Stimulated activated naive B cell treated with anti-CD40 and anti-IgM and Interleukin-4, amounts not matched to agents 10 μg/mL and 1 μg/mL and 100 μg/mL, for 72 hours (primary cell): ENCODE results near the gene KCTD16.

Experiments
- ATAC-seq, 2 donors: fragments of 150-1000 bp; cut with Tn5 transposase; replicated peaks; 2 replicates each; pipeline ENCODE4 v1.10.0; 2021; ENCODE audit warnings: moderate library complexity in 1 of 2
- DNase-seq: peaks from one replicate; pipeline ENCODE4 v3.0.0; 2021
- H3K27ac Mint-ChIP-seq: one replicate; pipeline ENCODE4 v1.8.0; 2022; ENCODE audit warnings: mild to moderate bottlenecking, mixed read lengths
- H3K27me3 Mint-ChIP-seq, 2 donors: one replicate each; pipeline ENCODE4 v1.8.0; 2022; ENCODE audit warnings: mixed read lengths in 2 of 2
- H3K36me3 Mint-ChIP-seq, 2 donors: one replicate each; pipeline ENCODE4 v1.8.0; 2022; ENCODE audit warnings: mixed read lengths in 2 of 2, mild to moderate bottlenecking in 1 of 2
- H3K4me1 Mint-ChIP-seq, 2 donors: one replicate each; pipeline ENCODE4 v1.8.0; 2022; ENCODE audit warnings: mixed read lengths in 2 of 2, mild to moderate bottlenecking in 1 of 2
- H3K4me3 Mint-ChIP-seq, 2 donors: one replicate each; pipeline ENCODE4 v1.8.0; 2022; ENCODE audit warnings: mild to moderate bottlenecking in 2 of 2, mixed read lengths in 2 of 2, moderate library complexity in 1 of 2
- H3K9me3 Mint-ChIP-seq, 2 donors: one replicate each; pipeline ENCODE4 v1.8.0; 2022; ENCODE audit warnings: mixed read lengths in 2 of 2, mild to moderate bottlenecking in 1 of 2

Gene KCTD16

DNA sequence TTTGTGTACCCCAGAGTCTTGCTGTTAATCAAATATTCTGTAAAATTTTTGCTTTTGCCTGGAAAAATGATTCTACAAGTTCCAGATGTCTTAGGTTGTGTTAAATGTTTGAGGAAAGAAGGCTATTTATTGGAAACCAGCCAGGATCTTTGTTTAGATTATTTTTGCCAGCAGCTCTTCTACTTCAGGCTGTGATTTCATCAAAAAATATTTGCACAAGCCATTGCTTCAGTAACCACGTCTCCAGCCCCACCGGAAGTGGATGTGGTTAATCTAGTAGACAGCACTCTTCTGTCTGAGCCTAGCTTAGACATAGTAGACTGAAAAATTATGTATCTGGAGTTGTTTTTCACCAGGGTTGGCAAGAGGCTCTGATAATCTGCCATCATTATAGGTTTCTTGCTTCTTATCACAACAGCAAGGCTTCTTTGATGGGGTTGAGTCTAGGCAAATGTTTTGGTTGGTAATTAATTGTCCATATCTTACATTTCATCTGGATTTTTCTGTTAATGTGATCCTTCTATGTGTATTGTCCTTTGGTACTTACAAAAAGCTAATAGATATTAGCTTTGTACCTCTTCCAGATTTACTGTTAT lies 17.1 kb downstream of the KCTD16 start:
- Mint-ChIP-seq H3K9me3 (no peaks in the 10 kb centered on the region), H3K4me3 (no peak overlapping the region), H3K36me3 (no peaks in the 10 kb centered on the region), H3K27ac (peak overlapping the region; percentile 56), H3K27me3 (no peaks in the 10 kb centered on the region), H3K4me1 (peaks cover 26 to 37% of the 10 kb centered on the region in 2 donors)
- DNase-seq (peak; percentile 15), ATAC-seq (peak; percentile 71 to 76)

DNA sequence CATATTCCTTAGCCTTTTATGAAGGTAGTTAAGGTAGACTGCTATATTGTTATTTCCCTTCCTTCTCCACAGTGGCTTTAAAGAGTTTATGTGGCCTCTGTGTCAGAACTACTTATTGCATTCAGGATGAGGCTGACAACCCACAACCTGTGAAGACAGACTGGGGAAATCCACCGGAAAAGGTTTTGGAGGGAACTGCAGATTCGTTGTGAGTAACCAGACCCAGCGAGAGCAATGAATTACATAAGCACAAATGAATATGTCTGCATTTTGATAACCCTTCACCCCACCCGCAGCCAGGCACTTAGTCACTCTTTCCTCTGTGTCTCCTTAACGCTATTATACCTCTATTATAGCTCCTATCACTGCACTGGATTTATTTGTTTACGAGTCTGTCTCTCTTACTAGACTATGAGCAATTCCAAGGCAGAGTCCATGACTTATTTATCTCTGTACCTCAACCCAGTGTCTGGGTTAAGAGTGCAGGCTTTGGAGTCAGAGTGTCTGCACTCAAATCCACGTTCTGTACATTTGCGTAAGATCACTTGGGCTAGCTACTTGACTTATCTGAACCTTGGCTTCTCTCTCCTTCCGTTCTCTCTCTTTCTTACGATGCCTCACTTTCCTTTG lies 19.2 kb downstream of the KCTD16 start:
- Mint-ChIP-seq H3K27ac (peak overlapping the region; percentile 51), H3K4me1 (peaks cover 26 to 37% of the 10 kb centered on the region in 2 donors), H3K36me3 (no peaks in the 10 kb centered on the region), H3K4me3 (peak overlapping the region; percentile 46 to 48), H3K27me3 (no peaks in the 10 kb centered on the region), H3K9me3 (no peaks in the 10 kb centered on the region)
- ATAC-seq (peak; percentile 70 to 72), DNase-seq (peak; percentile 54)

DNA sequence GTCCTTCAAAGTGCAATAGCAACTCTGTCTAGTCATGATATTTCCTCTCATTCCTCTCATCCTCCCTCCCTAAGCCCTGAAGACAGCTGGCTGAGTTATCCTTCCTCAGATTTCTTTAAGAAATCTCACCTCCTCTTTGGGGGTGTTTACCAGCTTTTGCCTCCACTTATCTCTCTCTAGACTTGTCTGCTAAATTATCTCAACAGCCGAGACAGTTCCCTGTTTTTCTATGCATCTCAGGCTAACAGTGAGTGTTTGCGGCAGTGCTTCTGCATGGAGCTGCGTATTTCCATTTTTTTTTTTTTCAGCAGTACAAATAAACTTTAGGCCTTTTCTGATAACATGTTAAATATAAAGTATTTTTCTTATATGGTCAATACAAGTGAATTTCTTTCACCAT lies 20.9 kb downstream of the KCTD16 start:
- H3K36me3 Mint-ChIP-seq = no peaks in the 10 kb centered on the region
- peak overlapping the region in 1 of 2 donors; percentile 12 for H3K4me3 Mint-ChIP-seq
- H3K4me1 Mint-ChIP-seq = peaks cover 26 to 37% of the 10 kb centered on the region in 2 donors
- peaks cover 0 to 4% of the 10 kb centered on the region in 2 donors for H3K27me3 Mint-ChIP-seq
- peak overlapping the region; percentile 0 for H3K27ac Mint-ChIP-seq
- DNase-seq = no peak
- H3K9me3 Mint-ChIP-seq = no peaks in the 10 kb centered on the region
- no peak for ATAC-seq

DNA sequence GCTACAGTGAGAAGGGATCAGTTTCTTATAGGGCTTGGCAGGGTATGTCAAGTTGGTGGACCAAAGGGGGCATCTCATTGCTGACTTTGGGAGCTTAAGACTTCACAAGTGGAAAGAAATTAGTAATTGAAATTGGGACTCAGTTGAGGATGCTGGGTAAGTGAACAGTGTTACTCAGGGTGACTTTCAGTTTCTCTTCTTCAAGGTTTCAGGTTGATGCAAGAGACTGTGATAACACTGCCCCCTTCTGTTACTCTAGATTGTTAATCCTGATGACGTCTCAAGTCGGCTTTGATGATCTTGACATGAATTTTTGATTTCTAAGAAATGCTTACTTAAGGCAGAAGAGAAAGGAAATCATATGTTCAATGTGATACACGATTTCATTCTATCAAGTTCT lies 21.3 kb downstream of the KCTD16 start:
- H3K27me3 Mint-ChIP-seq = peaks cover 0 to 4% of the 10 kb centered on the region in 2 donors
- peak; percentile 4 for DNase-seq
- ATAC-seq = peak; percentile 92

DNA sequence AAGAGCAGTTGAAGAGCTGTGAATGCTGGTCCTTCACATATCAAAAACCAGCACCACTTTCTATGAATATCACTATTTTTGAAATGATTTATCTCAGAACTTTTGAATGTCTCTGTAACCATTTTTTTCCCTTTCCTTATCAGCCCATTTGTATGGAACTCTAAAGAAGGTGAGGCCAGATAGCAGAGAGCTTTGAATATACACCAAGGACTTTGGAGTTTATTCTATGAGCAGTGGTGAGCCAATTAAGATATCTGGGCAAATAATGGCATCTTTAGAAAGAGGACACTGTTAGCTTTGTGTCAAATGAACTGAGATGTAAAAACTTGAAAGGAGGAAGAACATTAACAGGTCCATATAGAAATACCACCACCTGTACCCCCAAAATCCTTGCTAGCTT lies 22.0 kb downstream of the KCTD16 start:
- Mint-ChIP-seq H3K9me3 (no peaks in the 10 kb centered on the region), H3K4me3 (no peak overlapping the region), H3K4me1 (peaks cover 21 to 26% of the 10 kb centered on the region in 2 donors), H3K27ac (no peak overlapping the region), H3K36me3 (no peaks in the 10 kb centered on the region), H3K27me3 (peaks cover 0 to 4% of the 10 kb centered on the region in 2 donors)
- DNase-seq = no peak
- no peak for ATAC-seq

More for the DNA sequence above, 21.3 kb downstream of the KCTD16 start:
- Mint-ChIP-seq H3K27ac (no peak overlapping the region), H3K9me3 (no peaks in the 10 kb centered on the region), H3K4me1 (peaks cover 25 to 33% of the 10 kb centered on the region in 2 donors), H3K4me3 (no peak overlapping the region), H3K36me3 (no peaks in the 10 kb centered on the region)

DNA sequence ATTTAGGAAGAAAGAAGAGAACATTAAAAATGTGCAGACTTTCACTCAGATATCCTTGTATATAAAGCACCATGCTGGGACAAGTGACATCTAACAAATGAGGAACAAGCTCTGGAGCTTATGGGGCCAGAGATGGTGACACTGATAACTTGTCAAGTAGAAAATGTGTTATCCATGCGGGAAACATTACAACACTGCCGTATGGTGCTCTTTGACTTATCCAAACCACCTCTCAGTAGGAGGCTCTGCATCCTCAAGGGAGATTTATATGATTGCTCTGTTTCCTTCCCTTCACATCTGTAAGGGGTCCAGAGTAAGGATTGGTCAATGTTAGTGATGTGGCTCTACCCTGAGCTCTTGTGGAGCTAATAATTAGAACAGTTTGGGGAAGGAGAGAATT lies 23.5 kb downstream of the KCTD16 start:
- no peak overlapping the region for H3K27ac Mint-ChIP-seq
- DNase-seq (no peak), ATAC-seq (no peak)
- H3K4me3 Mint-ChIP-seq = no peak overlapping the region
- H3K27me3 Mint-ChIP-seq = peaks cover 9% of the 10 kb centered on the region in 2 donors
- peaks cover 12% of the 10 kb centered on the region in 2 donors for H3K4me1 Mint-ChIP-seq
- no peaks in the 10 kb centered on the region for H3K9me3 Mint-ChIP-seq
- H3K36me3 Mint-ChIP-seq = no peaks in the 10 kb centered on the region

DNA sequence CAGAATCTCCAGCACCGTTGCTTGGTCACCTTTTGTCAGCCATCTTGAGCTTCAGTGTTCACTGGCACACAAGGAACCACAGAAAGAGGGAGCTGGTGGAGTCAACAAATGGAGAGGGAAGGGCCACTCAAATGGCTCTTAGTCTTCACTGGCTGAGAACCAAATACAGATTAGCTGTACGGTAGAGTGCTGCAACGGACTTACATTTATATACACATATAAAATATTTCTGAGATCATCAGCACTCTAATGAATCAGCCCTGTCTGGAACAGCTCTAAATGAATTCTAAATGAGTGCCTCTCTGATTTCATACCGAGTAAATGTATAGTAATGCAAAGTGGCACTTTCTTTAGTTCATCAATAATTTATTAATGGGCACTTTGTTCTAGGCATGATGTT lies 24.8 kb downstream of the KCTD16 start:
- H3K36me3 Mint-ChIP-seq = no peaks in the 10 kb centered on the region
- DNase-seq (no peak), ATAC-seq (no peak)
- H3K27ac Mint-ChIP-seq = no peak overlapping the region
- H3K4me3 Mint-ChIP-seq = no peak overlapping the region
- no peaks in the 10 kb centered on the region for H3K9me3 Mint-ChIP-seq
- H3K4me1 Mint-ChIP-seq = peaks cover 0 to 5% of the 10 kb centered on the region in 2 donors
- peaks cover 12 to 13% of the 10 kb centered on the region in 2 donors for H3K27me3 Mint-ChIP-seq

DNA sequence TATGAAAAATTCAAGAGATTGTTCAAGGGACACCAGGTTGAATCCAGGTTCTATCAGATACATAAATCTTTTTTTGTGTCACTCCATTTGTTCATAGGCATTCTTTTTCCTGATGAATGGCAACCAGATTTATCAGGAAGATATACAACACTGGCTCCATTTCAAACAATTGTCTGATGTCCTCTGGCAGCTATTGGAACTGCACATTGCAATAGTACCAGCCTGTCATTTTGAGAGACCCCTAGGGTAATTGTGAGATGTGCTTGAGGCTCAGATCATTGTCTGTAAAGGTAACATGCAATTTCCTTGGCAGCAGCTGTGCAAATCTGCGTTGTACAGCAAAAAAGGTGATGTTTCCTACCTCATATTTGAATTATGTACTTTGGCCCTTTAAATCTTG lies 25.9 kb downstream of the KCTD16 start:
- Mint-ChIP-seq H3K36me3 (no peaks in the 10 kb centered on the region), H3K27me3 (peaks cover 20 to 23% of the 10 kb centered on the region in 2 donors), H3K4me3 (no peak overlapping the region), H3K27ac (no peak overlapping the region), H3K9me3 (no peaks in the 10 kb centered on the region), H3K4me1 (peaks cover 0 to under 1% of the 10 kb centered on the region in 2 donors)
- ATAC-seq (no peak), DNase-seq (no peak)

DNA sequence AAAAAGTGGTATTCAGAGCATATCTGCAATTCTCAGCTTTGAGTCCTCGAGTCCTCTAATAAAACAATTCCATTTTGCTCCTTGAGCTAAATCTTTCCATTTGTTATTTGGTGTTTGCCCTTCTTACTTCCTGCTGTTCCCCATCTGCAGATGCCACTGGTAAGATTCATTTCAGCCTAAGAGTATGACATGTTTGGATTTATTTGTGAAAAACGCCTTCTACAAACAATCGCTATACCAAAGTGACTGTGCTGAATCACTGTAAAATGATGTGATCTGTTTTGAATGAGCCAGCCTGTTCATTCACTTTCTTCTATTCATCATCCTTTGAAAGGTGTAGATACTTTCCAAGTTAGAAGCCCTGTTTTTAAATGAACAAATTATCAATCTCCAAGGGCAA lies 27.7 kb downstream of the KCTD16 start:
- no peaks in the 10 kb centered on the region for H3K4me1 Mint-ChIP-seq
- H3K9me3 Mint-ChIP-seq = no peaks in the 10 kb centered on the region
- peaks cover 28 to 35% of the 10 kb centered on the region in 2 donors for H3K27me3 Mint-ChIP-seq
- no peak for ATAC-seq
- H3K27ac Mint-ChIP-seq = no peak overlapping the region
- no peak for DNase-seq
- no peak overlapping the region for H3K4me3 Mint-ChIP-seq
- no peaks in the 10 kb centered on the region for H3K36me3 Mint-ChIP-seq

DNA sequence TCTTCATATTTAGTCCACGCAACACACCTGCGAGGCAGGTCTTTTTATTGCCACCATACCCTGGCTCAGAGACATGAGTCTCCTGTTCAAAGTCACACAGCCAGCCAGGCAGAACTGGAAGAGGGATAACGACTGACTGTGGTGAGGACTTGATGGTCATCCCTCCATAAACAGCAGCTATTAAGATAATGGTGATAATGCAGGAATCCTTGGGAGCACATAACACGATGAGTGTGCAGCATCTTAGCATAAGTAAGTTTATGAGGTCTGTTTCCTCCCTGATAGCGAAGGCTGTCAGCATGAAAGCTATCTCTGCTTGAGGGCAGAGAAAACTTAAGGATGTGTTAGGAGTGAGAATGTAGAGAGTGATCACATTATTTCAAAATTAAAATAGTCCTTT lies 30.9 kb downstream of the KCTD16 start:
- Mint-ChIP-seq H3K4me3 (no peak overlapping the region), H3K4me1 (peaks cover 0 to 2% of the 10 kb centered on the region in 2 donors), H3K9me3 (no peaks in the 10 kb centered on the region), H3K36me3 (no peaks in the 10 kb centered on the region), H3K27ac (no peak overlapping the region), H3K27me3 (peaks cover 43 to 65% of the 10 kb centered on the region in 2 donors)
- ATAC-seq = no peak
- DNase-seq = no peak

DNA sequence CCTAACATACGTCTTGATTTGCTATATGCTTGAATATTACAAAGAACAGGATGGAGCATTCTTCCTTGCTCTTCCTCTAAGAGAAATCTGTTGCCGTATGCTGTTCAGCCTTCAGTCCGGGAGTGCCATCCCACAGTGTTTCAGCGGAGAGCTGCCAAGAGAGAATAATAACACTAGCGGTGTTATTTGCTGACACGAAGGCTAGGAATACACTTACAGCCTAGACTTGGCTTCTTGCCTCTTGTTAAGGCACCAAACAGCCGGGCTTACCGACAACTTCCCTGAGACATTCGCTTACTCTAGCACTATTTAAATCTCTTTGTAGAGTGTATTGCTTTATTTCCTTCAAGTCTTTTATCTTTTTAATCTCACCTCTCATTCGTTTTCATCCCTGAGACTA lies 31.4 kb downstream of the KCTD16 start:
- Mint-ChIP-seq H3K4me1 (peaks cover 0 to 2% of the 10 kb centered on the region in 2 donors), H3K27me3 (peaks cover 43 to 69% of the 10 kb centered on the region in 2 donors), H3K9me3 (no peaks in the 10 kb centered on the region), H3K4me3 (no peak overlapping the region), H3K27ac (no peak overlapping the region), H3K36me3 (no peaks in the 10 kb centered on the region)
- DNase-seq (no peak), ATAC-seq (no peak)

DNA sequence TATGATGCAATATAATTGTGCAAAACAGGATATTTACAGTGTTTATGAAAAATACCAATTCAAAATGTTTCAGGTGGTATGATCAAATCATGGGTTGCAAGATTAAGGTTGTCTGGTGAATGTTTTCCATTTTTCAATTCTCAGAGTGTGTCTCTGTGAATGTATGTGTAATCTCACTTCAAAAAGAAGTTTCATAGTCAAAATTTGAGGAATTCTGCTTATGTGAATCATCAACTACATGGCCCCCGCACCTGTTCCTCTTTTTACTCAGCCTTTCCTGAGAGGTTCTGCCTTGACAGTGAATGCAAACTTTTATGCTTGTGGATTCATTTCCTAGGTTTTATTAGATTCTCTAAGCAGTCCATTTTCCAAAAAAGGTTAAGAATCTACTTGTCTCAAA lies 32.1 kb downstream of the KCTD16 start:
- H3K36me3 Mint-ChIP-seq = no peaks in the 10 kb centered on the region
- no peak overlapping the region for H3K27ac Mint-ChIP-seq
- no peak overlapping the region for H3K4me3 Mint-ChIP-seq
- H3K27me3 Mint-ChIP-seq = peaks cover 49 to 76% of the 10 kb centered on the region in 2 donors
- peaks cover 0 to 2% of the 10 kb centered on the region in 2 donors for H3K4me1 Mint-ChIP-seq
- DNase-seq (no peak), ATAC-seq (no peak)
- no peaks in the 10 kb centered on the region for H3K9me3 Mint-ChIP-seq

DNA sequence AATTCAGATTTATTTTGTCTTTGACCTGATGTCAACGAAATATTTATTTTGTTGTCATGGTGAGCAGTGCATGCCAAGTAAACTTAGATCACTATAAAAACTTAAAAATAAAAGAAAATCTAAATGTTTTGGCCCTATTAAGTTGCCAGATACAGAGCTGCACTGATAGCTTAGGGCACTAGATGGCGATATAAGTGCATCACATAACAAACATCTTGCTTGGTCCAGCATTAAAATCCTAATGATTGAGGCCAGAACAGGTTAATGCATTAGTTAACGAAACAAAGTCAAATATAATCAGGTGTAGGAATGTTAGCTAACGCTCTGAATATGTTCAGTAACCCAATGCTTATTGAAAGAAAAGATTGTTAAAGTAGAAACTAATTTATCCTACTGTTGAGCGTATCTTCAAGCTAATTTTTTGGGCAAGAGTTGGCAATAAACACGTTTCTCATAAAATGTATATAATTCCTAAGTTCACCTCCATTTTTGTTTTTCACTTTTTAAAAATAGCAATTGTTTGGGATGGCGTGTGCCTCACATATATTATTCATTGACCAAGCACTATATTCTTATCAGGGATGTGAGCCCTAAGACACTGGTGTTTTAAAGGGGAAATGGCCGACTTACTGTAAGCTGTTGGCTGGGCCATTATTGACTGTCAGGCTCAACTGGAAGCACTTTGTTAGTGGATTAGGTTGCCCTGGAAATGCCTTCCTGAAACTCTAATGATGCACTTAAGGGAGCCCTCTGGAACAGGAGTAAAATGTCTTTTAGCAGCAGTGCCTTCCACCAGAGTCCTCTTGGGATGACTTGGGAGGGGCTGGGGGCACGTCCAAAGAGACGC lies 33.3 kb downstream of the KCTD16 start:
- peaks cover 0 to 2% of the 10 kb centered on the region in 2 donors for H3K4me1 Mint-ChIP-seq
- no peak overlapping the region for H3K4me3 Mint-ChIP-seq
- ATAC-seq (peak; percentile 65 to 69), DNase-seq (no peak)
- H3K27ac Mint-ChIP-seq = peak overlapping the region; percentile 37
- H3K9me3 Mint-ChIP-seq = no peaks in the 10 kb centered on the region
- no peaks in the 10 kb centered on the region for H3K36me3 Mint-ChIP-seq
- H3K27me3 Mint-ChIP-seq = peaks cover 45 to 73% of the 10 kb centered on the region in 2 donors

DNA sequence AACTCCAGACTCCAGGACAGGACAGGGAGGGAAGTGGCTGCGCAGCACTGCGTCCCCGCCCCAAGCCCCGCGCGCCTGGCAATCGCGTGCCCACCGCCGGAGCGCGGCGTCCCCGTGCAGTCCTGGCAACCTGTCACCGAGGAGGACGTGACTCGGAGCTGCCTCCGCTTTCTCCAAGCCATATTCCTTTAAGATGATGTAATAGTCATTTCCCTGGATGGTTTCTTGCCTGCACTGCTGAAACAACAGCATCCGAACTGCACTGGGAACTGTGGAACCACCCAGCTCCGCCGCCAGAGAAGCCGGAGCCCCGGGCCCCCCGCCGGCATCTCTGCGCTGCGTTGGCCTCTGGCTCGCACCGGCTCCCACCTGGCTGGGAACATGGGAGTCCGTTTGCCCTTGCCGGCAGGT lies 34.5 kb downstream of the KCTD16 start:
- no peak for DNase-seq
- Mint-ChIP-seq H3K27ac (no peak overlapping the region), H3K9me3 (no peaks in the 10 kb centered on the region), H3K4me1 (peaks cover 0 to 2% of the 10 kb centered on the region in 2 donors), H3K27me3 (peaks cover 44 to 74% of the 10 kb centered on the region in 2 donors), H3K4me3 (no peak overlapping the region), H3K36me3 (no peaks in the 10 kb centered on the region)
- no peak for ATAC-seq
